Testis (tissue), 2 donors: ENCODE measurements around the gene DLK2.

Experiments used
- POLR2A ChIP-seq: fragments of 450-650 bp; IDR thresholded peaks from one replicate; pipeline ENCODE4 v1.6.1; 2017; ENCODE audit warnings: antibody characterized with exemption, mild to moderate bottlenecking, moderate library complexity
- TF ChIP-seq, protein P1 (sequence below), 3 experiments: fragments of 450-650 bp in 2 of 3; fragments of 200-600 bp in 1 of 3; sonication (generic) in 1 of 3; IDR thresholded peaks; one replicate each; pipeline ENCODE4 v1.5.1; 2016 to 2019; ENCODE audit warnings: antibody characterized with exemption in 3 of 3, mild to moderate bottlenecking in 2 of 3, moderate library complexity in 1 of 3

- TF ChIP-seq, protein P1, sequence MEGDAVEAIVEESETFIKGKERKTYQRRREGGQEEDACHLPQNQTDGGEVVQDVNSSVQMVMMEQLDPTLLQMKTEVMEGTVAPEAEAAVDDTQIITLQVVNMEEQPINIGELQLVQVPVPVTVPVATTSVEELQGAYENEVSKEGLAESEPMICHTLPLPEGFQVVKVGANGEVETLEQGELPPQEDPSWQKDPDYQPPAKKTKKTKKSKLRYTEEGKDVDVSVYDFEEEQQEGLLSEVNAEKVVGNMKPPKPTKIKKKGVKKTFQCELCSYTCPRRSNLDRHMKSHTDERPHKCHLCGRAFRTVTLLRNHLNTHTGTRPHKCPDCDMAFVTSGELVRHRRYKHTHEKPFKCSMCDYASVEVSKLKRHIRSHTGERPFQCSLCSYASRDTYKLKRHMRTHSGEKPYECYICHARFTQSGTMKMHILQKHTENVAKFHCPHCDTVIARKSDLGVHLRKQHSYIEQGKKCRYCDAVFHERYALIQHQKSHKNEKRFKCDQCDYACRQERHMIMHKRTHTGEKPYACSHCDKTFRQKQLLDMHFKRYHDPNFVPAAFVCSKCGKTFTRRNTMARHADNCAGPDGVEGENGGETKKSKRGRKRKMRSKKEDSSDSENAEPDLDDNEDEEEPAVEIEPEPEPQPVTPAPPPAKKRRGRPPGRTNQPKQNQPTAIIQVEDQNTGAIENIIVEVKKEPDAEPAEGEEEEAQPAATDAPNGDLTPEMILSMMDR (IDR thresholded peaks at IDR 0.05): no peak
- no peak for TF ChIP-seq POLR2A
Observed at GRCh38 chr6:43416935-43417334, 38.4 kb downstream of the DLK2 start.
